ENCODE results near the gene EXOSC1. TPM values are rescaled to one million over a fixed set of nuclear protein-coding genes. Genes with fewer than 3 reads are reported as not detected.

EXOSC1 gene
- total and polyA plus RNA-seq, 2 of the 13 experiments (the other 11 are each of a cell fraction or from before 2014, with no cell fraction given): 36.3 to 39.9 TPM

DNA sequence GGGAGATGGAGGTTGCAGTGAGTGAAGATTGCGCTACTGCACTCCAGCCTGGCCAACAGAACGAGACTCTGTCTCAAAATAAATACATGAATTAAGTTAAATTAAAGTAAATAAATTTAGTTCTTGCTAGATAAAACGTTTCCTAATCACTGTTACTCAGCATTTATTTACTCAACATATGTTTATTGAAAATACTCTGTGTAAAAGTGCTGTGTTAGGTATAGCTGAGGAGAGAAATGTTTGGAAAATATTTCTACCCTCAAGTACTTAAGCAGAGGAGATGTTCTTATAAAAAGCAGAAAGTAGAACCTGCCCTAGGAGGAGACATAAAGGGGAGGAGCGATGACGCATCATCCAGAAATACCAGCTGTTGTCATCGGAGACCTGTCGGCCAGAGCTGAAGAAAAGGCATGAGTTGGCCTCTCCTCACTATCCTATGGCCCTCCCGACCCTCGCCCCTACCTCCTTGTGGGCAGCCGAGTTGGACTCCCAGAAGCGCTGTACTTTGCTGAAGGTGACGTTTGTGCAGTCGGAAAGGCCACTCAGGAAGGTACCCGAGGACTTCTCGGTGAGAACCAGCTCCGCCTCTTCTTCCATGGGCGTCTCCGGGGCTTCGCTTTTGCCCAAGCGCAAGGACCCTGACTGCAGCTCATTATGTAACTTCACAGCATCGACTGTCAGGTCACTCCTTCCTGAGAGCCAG, 45.8 kb downstream of the EXOSC1 start (continued):
- TF ChIP-seq, protein P1, sequence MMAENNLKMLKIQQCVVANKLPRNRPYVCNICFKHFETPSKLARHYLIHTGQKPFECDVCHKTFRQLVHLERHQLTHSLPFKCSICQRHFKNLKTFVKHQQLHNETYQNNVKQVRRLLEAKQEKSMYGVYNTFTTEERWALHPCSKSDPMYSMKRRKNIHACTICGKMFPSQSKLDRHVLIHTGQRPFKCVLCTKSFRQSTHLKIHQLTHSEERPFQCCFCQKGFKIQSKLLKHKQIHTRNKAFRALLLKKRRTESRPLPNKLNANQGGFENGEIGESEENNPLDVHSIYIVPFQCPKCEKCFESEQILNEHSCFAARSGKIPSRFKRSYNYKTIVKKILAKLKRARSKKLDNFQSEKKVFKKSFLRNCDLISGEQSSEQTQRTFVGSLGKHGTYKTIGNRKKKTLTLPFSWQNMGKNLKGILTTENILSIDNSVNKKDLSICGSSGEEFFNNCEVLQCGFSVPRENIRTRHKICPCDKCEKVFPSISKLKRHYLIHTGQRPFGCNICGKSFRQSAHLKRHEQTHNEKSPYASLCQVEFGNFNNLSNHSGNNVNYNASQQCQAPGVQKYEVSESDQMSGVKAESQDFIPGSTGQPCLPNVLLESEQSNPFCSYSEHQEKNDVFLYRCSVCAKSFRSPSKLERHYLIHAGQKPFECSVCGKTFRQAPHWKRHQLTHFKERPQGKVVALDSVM (CRISPR knock-in tag; IDR thresholded peaks at IDR 0.05): peak; percentile 74

DNA sequence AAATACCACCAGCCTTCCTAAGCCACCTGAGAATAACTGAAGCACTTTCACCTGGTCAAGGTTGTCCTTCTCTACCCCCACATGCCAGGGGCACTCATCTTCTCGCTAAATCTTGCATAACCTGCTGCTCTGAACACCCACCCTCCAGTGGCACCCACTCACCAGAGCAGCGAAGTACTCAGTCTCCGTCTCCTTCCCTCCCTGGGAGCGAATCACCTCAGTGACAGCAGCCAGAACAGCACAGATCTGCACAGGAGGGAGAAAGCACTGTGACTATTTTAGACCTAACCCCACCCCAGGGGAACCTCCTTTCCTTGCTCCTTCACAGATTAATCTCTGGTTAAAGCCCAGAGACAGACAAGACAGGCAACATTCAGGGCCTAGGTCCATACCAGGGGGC, 49.8 kb downstream of the EXOSC1 start:
- 84% methylated on average over 4 of the region's 4 CpGs for WGBS (ENCODE audit: low lambda C conversion rate)
- H3K9me3 ChIP-seq (ENCODE audit: low read length): no peaks in the 10 kb centered on the region
- no peaks in the 10 kb centered on the region for H4K20me1 ChIP-seq (ENCODE audit: insufficient read depth, low read length)
- ATAC-seq (no peak), FAIRE-seq (no peak), DNase-seq (ENCODE audit: low spot score) (no peak)
- POLR2A ChIA-PET: no interaction called here
- intact Hi-C loops (cut with micrococcal nuclease; ENCODE audit: unreplicated experiment) (no loop called here), in situ Hi-C loops (cut with HindIII; ENCODE audit: extremely low pct_ligation_motif_present, low pct_unique_long_range_greater_than_20kb) (no loop called here)
- no peak overlapping the region for H3K27ac ChIP-seq (ENCODE audit: extremely low read length, insufficient read depth, low read length)
- H3K79me2 ChIP-seq (ENCODE audit: insufficient read depth, low read length): peaks cover 12% of the 10 kb centered on the region
- CTCF ChIA-PET (ENCODE audit: low intra/inter-chr PET ratio, low total read pairs): no interaction called here
- no peak for TF ChIP-seq RFXANK (CRISPR knock-in tag; IDR thresholded peaks at IDR 0.05)
- no peak for TF ChIP-seq ARID2 (CRISPR knock-in tag; IDR thresholded peaks at IDR 0.05; ENCODE audit: borderline replicate concordance)
- TF ChIP-seq SKI (IDR thresholded peaks at IDR 0.05; ENCODE audit: partially characterized antibody): no peak
- TF ChIP-seq ZNF121 (CRISPR knock-in tag; IDR thresholded peaks at IDR 0.05): no peak
- no peak for TF ChIP-seq GABPB1 (CRISPR knock-in tag; IDR thresholded peaks at IDR 0.05)
- no peak for TF ChIP-seq SETDB1 (CRISPR knock-in tag; IDR thresholded peaks at IDR 0.05; ENCODE audit: borderline replicate concordance)
- TF ChIP-seq, protein P2, sequence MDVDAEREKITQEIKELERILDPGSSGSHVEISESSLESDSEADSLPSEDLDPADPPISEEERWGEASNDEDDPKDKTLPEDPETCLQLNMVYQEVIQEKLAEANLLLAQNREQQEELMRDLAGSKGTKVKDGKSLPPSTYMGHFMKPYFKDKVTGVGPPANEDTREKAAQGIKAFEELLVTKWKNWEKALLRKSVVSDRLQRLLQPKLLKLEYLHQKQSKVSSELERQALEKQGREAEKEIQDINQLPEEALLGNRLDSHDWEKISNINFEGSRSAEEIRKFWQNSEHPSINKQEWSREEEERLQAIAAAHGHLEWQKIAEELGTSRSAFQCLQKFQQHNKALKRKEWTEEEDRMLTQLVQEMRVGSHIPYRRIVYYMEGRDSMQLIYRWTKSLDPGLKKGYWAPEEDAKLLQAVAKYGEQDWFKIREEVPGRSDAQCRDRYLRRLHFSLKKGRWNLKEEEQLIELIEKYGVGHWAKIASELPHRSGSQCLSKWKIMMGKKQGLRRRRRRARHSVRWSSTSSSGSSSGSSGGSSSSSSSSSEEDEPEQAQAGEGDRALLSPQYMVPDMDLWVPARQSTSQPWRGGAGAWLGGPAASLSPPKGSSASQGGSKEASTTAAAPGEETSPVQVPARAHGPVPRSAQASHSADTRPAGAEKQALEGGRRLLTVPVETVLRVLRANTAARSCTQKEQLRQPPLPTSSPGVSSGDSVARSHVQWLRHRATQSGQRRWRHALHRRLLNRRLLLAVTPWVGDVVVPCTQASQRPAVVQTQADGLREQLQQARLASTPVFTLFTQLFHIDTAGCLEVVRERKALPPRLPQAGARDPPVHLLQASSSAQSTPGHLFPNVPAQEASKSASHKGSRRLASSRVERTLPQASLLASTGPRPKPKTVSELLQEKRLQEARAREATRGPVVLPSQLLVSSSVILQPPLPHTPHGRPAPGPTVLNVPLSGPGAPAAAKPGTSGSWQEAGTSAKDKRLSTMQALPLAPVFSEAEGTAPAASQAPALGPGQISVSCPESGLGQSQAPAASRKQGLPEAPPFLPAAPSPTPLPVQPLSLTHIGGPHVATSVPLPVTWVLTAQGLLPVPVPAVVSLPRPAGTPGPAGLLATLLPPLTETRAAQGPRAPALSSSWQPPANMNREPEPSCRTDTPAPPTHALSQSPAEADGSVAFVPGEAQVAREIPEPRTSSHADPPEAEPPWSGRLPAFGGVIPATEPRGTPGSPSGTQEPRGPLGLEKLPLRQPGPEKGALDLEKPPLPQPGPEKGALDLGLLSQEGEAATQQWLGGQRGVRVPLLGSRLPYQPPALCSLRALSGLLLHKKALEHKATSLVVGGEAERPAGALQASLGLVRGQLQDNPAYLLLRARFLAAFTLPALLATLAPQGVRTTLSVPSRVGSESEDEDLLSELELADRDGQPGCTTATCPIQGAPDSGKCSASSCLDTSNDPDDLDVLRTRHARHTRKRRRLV (CRISPR knock-in tag; IDR thresholded peaks at IDR 0.05): no peak
- TF ChIP-seq HOXA5 (CRISPR knock-in tag; IDR thresholded peaks at IDR 0.05): no peak
- TF ChIP-seq HNRNPLL (IDR thresholded peaks at IDR 0.05; ENCODE audit: low read depth, low read length, poor library complexity, severe bottlenecking): no peak
- TF ChIP-seq MBNL3 (CRISPR knock-in tag; conservative IDR thresholded peaks at IDR 0.05): no peak
- TF ChIP-seq NFIB (CRISPR knock-in tag; IDR thresholded peaks at IDR 0.05; ENCODE audit: borderline replicate concordance): no peak
- no peak for TF ChIP-seq ZNF207 (IDR thresholded peaks at IDR 0.05; ENCODE audit: borderline replicate concordance)
- no peak overlapping the region for H3K9ac ChIP-seq (ENCODE audit: insufficient read depth, low read depth, low read length)
- H3K36me3 ChIP-seq (replicated peaks in 1 of 2; ENCODE audit: control insufficient read depth in 1 of 2, insufficient read depth in 2 of 2, low read length in 2 of 2): peaks cover 10 to 34% of the 10 kb centered on the region in 2 experiments; a peak in 4 of 5 replicates
- H3K4me2 ChIP-seq (ENCODE audit: low read depth, low read length): no peak overlapping the region
- no peaks in the 10 kb centered on the region for H3K4me1 ChIP-seq (ENCODE audit: insufficient read depth, low read length)
- no peak overlapping the region for H2AFZ ChIP-seq (ENCODE audit: low read length)
- BruUV-seq (replicated peaks): no TSS peak
- no peak overlapping the region for H3K4me3 ChIP-seq (replicated peaks in 1 of 3; ENCODE audit: insufficient read depth in 1 of 3, low read depth in 2 of 3, low read length in 3 of 3)
- no peaks in the 10 kb centered on the region; a peak in 1 of 5 replicates for H3K27me3 ChIP-seq (ENCODE audit: control insufficient read depth in 1 of 2, insufficient read depth in 2 of 2, low read length in 2 of 2)

Measured in HepG2 (cell line).